HG03060 (cell line): ENCODE measurements around the gene ENPP3.

Experiments used
- ATAC-seq: cut with Tn5 transposase; IDR thresholded peaks from one replicate; pipeline ENCODE4 v1.9.1; 2021; ENCODE audit warnings: low read depth, moderate number of reproducible peaks; ENCODE audit not compliant: unreplicated experiment

Gene ENPP3

DNA sequence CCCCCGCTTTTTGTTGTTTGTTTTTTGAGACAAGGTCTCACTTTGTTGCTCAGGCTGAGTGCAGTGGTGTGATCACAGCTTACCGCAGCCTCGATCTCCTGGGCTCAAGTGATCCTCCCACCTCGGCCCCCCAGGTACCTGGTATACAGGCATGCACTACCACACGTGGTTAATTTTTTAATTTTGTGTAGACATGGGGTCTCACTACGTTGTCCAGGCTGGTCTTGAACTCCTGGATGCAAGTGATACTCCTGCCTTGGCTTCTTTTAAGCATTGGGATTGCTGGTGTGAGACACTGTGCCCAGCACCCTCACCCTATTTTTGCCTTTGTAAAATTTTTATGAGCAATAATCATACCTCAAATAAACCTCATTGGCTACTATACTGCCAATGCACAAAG is 5.5 kb downstream of the ENPP3 start:
- ATAC-seq, result no peak

- ATAC-seq, result no peak
Measured at GRCh38 chr6:131642987-131643611, 6.0 kb downstream of the ENPP3 start.

- ATAC-seq, result no peak
Measured at GRCh38 chr6:131643855-131644460, 6.9 kb downstream of the ENPP3 start.

- ATAC-seq, result no peak
Measured at GRCh38 chr6:131644921-131645320, 7.8 kb downstream of the ENPP3 start.

DNA sequence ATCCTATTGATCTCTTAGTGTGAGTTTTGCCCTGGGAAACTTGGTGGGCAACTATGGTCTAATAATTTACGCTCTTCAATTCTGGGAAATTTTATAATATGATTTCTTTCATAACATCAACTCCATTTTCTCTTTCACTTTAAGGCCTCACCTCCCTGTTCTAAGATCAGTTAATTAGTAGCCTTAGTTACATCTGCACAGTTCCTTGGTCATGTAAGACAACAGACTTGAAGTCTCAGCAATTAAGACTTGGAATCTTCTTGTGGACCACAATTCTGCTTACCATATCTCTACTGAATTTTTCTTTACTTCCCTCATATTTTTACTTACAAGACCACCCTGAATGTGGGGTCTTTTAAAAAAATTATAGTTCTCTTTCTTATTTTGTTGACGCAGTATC is 8.7 kb downstream of the ENPP3 start:
- no peak for ATAC-seq

DNA sequence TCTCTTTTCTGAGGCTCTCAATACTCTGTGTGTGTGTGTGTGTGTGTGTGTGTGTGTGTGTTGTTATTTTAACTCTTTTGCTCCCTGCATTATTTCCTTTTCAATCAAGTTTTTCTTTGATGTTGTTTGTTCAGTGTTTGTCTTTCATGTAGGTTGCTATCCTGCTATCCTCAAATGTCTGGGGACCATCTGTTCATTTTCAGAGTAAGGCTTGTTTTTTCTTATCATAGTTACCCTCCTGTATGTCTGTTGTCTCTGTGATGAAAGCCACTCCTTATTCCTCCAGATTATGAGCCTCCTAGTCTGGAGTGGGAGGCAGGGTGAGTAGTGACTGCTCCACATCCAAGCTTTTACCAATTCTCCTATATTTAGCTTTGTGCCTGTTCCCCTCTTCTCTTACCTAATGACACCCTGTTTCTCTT is 9.2 kb downstream of the ENPP3 start:
- ATAC-seq, result no peak

- no peak for ATAC-seq
Measured at GRCh38 chr6:131651782-131652181, 14.7 kb downstream of the ENPP3 start.

- ATAC-seq, result no peak
Measured at GRCh38 chr6:131652472-131652871, 15.4 kb downstream of the ENPP3 start.

- no peak for ATAC-seq
Measured at GRCh38 chr6:131654326-131654725, 17.2 kb downstream of the ENPP3 start.

GRCh38 chr6:131655387-131655786 is 18.3 kb downstream of the ENPP3 start:
- ATAC-seq, result no peak

- ATAC-seq, result no peak
Measured at GRCh38 chr6:131655951-131656350, 18.8 kb downstream of the ENPP3 start.

- no peak for ATAC-seq
Measured at GRCh38 chr6:131656667-131657066, 19.6 kb downstream of the ENPP3 start.

- no peak for ATAC-seq
Measured at GRCh38 chr6:131657222-131657621, 20.1 kb downstream of the ENPP3 start.

DNA sequence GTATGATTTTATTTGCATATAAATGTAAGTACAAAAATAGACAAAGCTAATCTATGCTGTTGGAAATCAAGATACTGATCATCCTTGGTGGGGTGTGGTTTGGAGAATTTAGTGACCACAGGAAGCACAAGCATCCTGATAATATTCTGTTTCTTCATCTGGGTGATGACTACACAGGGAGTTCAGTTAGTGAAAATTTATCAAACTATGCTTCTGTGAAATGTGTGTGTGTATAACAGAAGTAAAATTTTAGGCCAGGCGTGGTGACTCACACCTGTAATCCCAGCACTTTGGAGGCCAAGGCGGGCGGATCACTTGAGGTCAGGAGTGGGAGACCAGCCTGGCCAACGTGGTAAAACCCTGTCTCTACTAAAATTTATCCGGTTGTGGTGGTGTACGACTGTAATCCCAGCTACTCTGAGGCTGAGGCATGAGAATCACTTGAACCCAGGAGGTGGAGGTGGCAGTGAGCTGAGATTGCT is 20.6 kb downstream of the ENPP3 start:
- no peak for ATAC-seq

GRCh38 chr6:131658287-131658686 is 21.2 kb downstream of the ENPP3 start:
- no peak for ATAC-seq

- no peak for ATAC-seq
Measured at GRCh38 chr6:131660195-131660594, 23.1 kb downstream of the ENPP3 start.

- ATAC-seq, result no peak
Measured at GRCh38 chr6:131663578-131664165, 26.6 kb downstream of the ENPP3 start.

DNA sequence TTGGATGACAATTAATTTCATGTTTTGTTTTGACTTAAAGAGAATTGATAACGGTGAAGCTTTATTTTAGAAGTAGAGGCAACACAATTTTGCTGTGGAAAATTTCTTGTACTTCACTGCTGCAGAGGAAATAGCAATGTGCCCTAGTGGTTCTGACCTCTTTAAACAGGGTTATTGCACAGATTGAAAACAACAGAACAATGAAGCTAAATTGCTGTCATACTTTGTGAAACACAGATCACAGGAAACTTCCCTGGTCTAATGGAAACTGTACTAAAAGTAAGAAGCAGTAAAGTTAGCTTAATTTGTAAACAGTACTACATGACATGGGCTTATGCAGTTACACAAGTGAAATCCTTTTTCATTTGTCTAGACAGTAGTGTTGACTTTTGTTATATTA is 32.8 kb downstream of the ENPP3 start:
- ATAC-seq, result no peak

DNA sequence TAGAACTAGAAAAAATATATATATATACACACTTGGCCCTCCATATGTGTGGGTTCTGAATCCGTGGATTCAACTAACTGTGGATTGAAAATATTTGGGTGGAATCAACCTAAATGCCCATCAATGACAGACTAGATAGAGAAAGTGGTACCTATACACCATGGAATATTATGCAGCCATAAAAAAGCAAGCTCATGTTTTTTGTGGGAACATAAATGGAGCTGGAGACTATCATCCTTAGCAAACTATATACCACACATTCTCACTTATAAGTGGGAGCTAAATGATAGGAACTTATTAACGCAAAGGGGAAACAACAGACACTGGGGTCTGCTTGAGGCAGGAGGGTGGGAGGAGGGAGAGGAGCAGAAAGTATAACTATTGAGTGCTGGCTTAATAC is 36.1 kb downstream of the ENPP3 start:
- ATAC-seq, result no peak

GRCh38 chr6:131678442-131678841 is 41.3 kb downstream of the ENPP3 start:
- no peak for ATAC-seq

- ATAC-seq, result no peak
Measured at GRCh38 chr6:131680868-131681267, 43.8 kb downstream of the ENPP3 start.

- ATAC-seq, result no peak
Measured at GRCh38 chr6:131681585-131681984, 44.5 kb downstream of the ENPP3 start.
